ENCODE data around the gene CALHM6.

CALHM6 gene

DNA sequence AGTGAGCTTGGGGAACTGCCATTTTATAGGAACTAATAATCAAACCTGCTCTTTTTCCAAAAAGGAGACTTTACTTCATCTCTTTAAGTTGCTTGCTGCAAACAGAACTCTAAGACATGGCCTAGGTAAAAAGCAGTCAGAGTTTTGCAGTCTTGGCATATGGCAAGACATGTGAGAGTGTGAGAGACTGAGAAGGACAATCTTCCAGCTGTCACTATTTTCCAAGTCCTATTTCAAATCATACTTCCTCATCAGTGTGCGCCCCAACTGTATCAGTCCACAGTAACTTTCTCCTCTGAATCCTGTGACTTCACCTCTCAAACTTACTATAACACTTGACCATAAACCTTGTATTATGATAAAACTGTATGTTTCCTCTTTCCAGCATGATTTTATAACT, 10.4 kb downstream of the CALHM6 start:
- Histone ChIP-seq H3K23ac (ENCODE audit: low read length in 2 of 2) (no peak overlapping the region), H3K4me1 (ENCODE audit: control insufficient read depth, insufficient read depth, low read depth, low read length) (no peaks in the 10 kb centered on the region), H3K27me3 (ENCODE audit: control insufficient read depth in 1 of 2, insufficient read depth in 1 of 2, low read length in 2 of 2) (no peaks in the 10 kb centered on the region), H3K27ac (ENCODE audit: low read length, poor library complexity, severe bottlenecking) (no peak overlapping the region), H3K18ac (ENCODE audit: low read depth in 1 of 2, low read length in 2 of 2) (no peak overlapping the region), H3K36me3 (ENCODE audit: control insufficient read depth in 1 of 2, insufficient read depth in 2 of 2, low read depth in 1 of 2, low read length in 2 of 2) (no peaks in the 10 kb centered on the region), H4K8ac (ENCODE audit: low read length) (no peak overlapping the region), H3K9ac (ENCODE audit: low read length) (no peak overlapping the region), H2AFZ (ENCODE audit: low read depth, low read length) (no peak overlapping the region), H3K4ac (ENCODE audit: low read depth in 1 of 2, low read length in 2 of 2) (no peak overlapping the region), H3K4me3 (ENCODE audit: insufficient read depth in 1 of 2, low read depth in 1 of 2, low read length in 2 of 2) (no peak overlapping the region), H2BK120ac (ENCODE audit: low read depth, low read length) (no peak overlapping the region), H3K79me1 (replicated peaks; ENCODE audit: low read length, poor library complexity, severe bottlenecking) (no peaks in the 10 kb centered on the region), H2BK15ac (ENCODE audit: low read depth, poor library complexity, severe bottlenecking) (no peak overlapping the region), H3K9me3 (ENCODE audit: control insufficient read depth, low read length) (no peaks in the 10 kb centered on the region), H2BK5ac (ENCODE audit: low read depth, low read length, poor library complexity, severe bottlenecking) (no peak overlapping the region), H3K14ac (ENCODE audit: low read length in 2 of 2) (no peak overlapping the region), H2BK12ac (ENCODE audit: low read length in 2 of 2) (no peak overlapping the region), H2AK5ac (ENCODE audit: low read length, severe bottlenecking) (no peak overlapping the region), H4K91ac (ENCODE audit: low read length) (no peak overlapping the region), H3K4me2 (ENCODE audit: low read length, poor library complexity, severe bottlenecking) (no peak overlapping the region)
- 86% methylated on average over 1 of the region's 1 CpG for WGBS
- no peak for DNase-seq

DNA sequence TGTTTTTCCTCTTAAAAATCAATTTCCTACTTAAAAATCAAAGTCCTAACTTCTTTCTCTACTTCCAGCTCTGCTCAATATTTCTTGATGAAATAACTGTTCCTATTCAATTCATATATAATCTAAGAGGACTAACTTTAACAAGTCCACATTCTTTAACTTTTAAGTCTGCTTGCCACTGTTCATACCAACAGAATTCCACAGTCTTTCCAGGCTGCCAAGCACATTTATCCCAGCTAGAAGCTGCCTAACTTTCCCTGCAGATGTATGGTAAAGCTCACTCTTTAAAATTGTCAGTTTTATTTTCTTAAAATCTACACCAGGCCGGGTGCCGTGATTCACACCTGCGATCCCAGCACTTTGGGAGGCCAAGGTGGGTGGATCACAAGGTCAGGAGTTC, 11.5 kb downstream of the CALHM6 start:
- no peak overlapping the region for H3K23ac ChIP-seq (ENCODE audit: low read length in 2 of 2)
- no peak overlapping the region for H2BK120ac ChIP-seq (ENCODE audit: low read depth, low read length)
- H2AFZ ChIP-seq (ENCODE audit: low read depth, low read length) = no peak overlapping the region
- H3K18ac ChIP-seq (ENCODE audit: low read depth in 1 of 2, low read length in 2 of 2) = no peak overlapping the region
- no peaks in the 10 kb centered on the region for H3K9me3 ChIP-seq (ENCODE audit: control insufficient read depth, low read length)
- no peak overlapping the region for H2BK12ac ChIP-seq (ENCODE audit: low read length in 2 of 2)
- no peak overlapping the region for H2BK5ac ChIP-seq (ENCODE audit: low read depth, low read length, poor library complexity, severe bottlenecking)
- DNase-seq = no peak
- no peaks in the 10 kb centered on the region for H3K4me1 ChIP-seq (ENCODE audit: control insufficient read depth, insufficient read depth, low read depth, low read length)
- H3K4ac ChIP-seq (ENCODE audit: low read depth in 1 of 2, low read length in 2 of 2) = no peak overlapping the region
- no peaks in the 10 kb centered on the region for H3K36me3 ChIP-seq (ENCODE audit: control insufficient read depth in 1 of 2, insufficient read depth in 2 of 2, low read depth in 1 of 2, low read length in 2 of 2)
- H3K79me1 ChIP-seq (replicated peaks; ENCODE audit: low read length, poor library complexity, severe bottlenecking) = no peaks in the 10 kb centered on the region
- no peak overlapping the region for H2AK5ac ChIP-seq (ENCODE audit: low read length, severe bottlenecking)
- H4K91ac ChIP-seq (ENCODE audit: low read length) = no peak overlapping the region
- no peak overlapping the region for H3K27ac ChIP-seq (ENCODE audit: low read length, poor library complexity, severe bottlenecking)
- H2BK15ac ChIP-seq (ENCODE audit: low read depth, poor library complexity, severe bottlenecking) = no peak overlapping the region
- no peak overlapping the region for H3K4me3 ChIP-seq (ENCODE audit: insufficient read depth in 1 of 2, low read depth in 1 of 2, low read length in 2 of 2)
- no peak overlapping the region for H3K14ac ChIP-seq (ENCODE audit: low read length in 2 of 2)
- H4K8ac ChIP-seq (ENCODE audit: low read length) = no peak overlapping the region
- no peak overlapping the region for H3K4me2 ChIP-seq (ENCODE audit: low read length, poor library complexity, severe bottlenecking)
- no peak overlapping the region for H3K9ac ChIP-seq (ENCODE audit: low read length)
- WGBS = 92% methylated on average over 3 of the region's 3 CpGs
- H3K27me3 ChIP-seq (ENCODE audit: control insufficient read depth in 1 of 2, insufficient read depth in 1 of 2, low read length in 2 of 2) = no peaks in the 10 kb centered on the region

DNA sequence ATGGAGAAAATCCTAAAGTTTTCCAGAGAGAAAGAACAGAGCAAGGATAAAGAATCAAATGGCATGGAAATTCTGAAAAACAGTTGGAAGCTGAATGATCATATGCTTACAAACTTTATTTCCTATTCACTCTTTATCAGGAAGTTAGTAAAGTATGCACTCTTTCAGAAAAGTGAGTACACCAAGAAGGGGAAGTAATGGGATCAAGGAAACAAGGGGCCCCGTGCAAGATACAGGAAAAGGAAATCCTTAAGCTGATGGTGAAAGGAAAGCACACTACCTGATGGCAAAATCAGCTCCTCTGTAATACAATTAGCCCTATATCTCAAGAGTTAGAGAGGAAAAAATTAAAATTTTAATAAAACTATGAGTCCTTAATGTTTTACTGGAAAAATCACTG, 14.0 kb downstream of the CALHM6 start:
- no peak overlapping the region for H3K4ac ChIP-seq (ENCODE audit: low read depth in 1 of 2, low read length in 2 of 2)
- H3K4me2 ChIP-seq (ENCODE audit: low read length, poor library complexity, severe bottlenecking) = no peak overlapping the region
- H3K79me1 ChIP-seq (replicated peaks; ENCODE audit: low read length, poor library complexity, severe bottlenecking) = no peaks in the 10 kb centered on the region
- no peak overlapping the region for H4K91ac ChIP-seq (ENCODE audit: low read length)
- no peak overlapping the region for H2BK5ac ChIP-seq (ENCODE audit: low read depth, low read length, poor library complexity, severe bottlenecking)
- no peak overlapping the region for H3K23ac ChIP-seq (ENCODE audit: low read length in 2 of 2)
- no peak overlapping the region for H2AFZ ChIP-seq (ENCODE audit: low read depth, low read length)
- no peaks in the 10 kb centered on the region for H3K36me3 ChIP-seq (ENCODE audit: control insufficient read depth in 1 of 2, insufficient read depth in 2 of 2, low read depth in 1 of 2, low read length in 2 of 2)
- no peak overlapping the region for H3K9ac ChIP-seq (ENCODE audit: low read length)
- H3K4me3 ChIP-seq (ENCODE audit: insufficient read depth in 1 of 2, low read depth in 1 of 2, low read length in 2 of 2) = no peak overlapping the region
- no peak overlapping the region for H3K14ac ChIP-seq (ENCODE audit: low read length in 2 of 2)
- no peaks in the 10 kb centered on the region for H3K4me1 ChIP-seq (ENCODE audit: control insufficient read depth, insufficient read depth, low read depth, low read length)
- H2BK15ac ChIP-seq (ENCODE audit: low read depth, poor library complexity, severe bottlenecking) = no peak overlapping the region
- H2AK5ac ChIP-seq (ENCODE audit: low read length, severe bottlenecking) = no peak overlapping the region
- no peak overlapping the region for H3K18ac ChIP-seq (ENCODE audit: low read depth in 1 of 2, low read length in 2 of 2)
- no peak overlapping the region for H2BK120ac ChIP-seq (ENCODE audit: low read depth, low read length)
- no peaks in the 10 kb centered on the region for H3K9me3 ChIP-seq (ENCODE audit: control insufficient read depth, low read length)
- no peak overlapping the region for H4K8ac ChIP-seq (ENCODE audit: low read length)
- no peak for DNase-seq
- 100% methylated on average over 1 of the region's 1 CpG for WGBS
- H3K27me3 ChIP-seq (ENCODE audit: control insufficient read depth in 1 of 2, insufficient read depth in 1 of 2, low read length in 2 of 2) = no peaks in the 10 kb centered on the region
- no peak overlapping the region for H3K27ac ChIP-seq (ENCODE audit: low read length, poor library complexity, severe bottlenecking)
- no peak overlapping the region for H2BK12ac ChIP-seq (ENCODE audit: low read length in 2 of 2)

GRCh38 chr6:116476002-116476678, 15.0 kb downstream of the CALHM6 start:
- H4K91ac ChIP-seq (ENCODE audit: low read length) = no peak overlapping the region
- H3K4me1 ChIP-seq (ENCODE audit: control insufficient read depth, insufficient read depth, low read depth, low read length) = no peaks in the 10 kb centered on the region
- H3K27me3 ChIP-seq (ENCODE audit: control insufficient read depth in 1 of 2, insufficient read depth in 1 of 2, low read length in 2 of 2) = no peaks in the 10 kb centered on the region
- no peak overlapping the region for H3K14ac ChIP-seq (ENCODE audit: low read length in 2 of 2)
- H3K4me2 ChIP-seq (ENCODE audit: low read length, poor library complexity, severe bottlenecking) = peak overlapping the region; percentile 22
- H3K9me3 ChIP-seq (ENCODE audit: control insufficient read depth, low read length) = no peaks in the 10 kb centered on the region
- H3K23ac ChIP-seq (ENCODE audit: low read length in 2 of 2) = no peak overlapping the region
- H2AK5ac ChIP-seq (ENCODE audit: low read length, severe bottlenecking) = no peak overlapping the region
- no peaks in the 10 kb centered on the region for H3K36me3 ChIP-seq (ENCODE audit: control insufficient read depth in 1 of 2, insufficient read depth in 2 of 2, low read depth in 1 of 2, low read length in 2 of 2)
- no peaks in the 10 kb centered on the region for H3K79me1 ChIP-seq (replicated peaks; ENCODE audit: low read length, poor library complexity, severe bottlenecking)
- H2BK5ac ChIP-seq (ENCODE audit: low read depth, low read length, poor library complexity, severe bottlenecking) = no peak overlapping the region
- H4K8ac ChIP-seq (ENCODE audit: low read length) = no peak overlapping the region
- H3K4ac ChIP-seq (ENCODE audit: low read depth in 1 of 2, low read length in 2 of 2) = no peak overlapping the region
- no peak overlapping the region for H3K9ac ChIP-seq (ENCODE audit: low read length)
- H3K18ac ChIP-seq (ENCODE audit: low read depth in 1 of 2, low read length in 2 of 2) = no peak overlapping the region
- peak overlapping the region; percentile 72 for H3K27ac ChIP-seq (ENCODE audit: low read length, poor library complexity, severe bottlenecking)
- no peak overlapping the region for H2BK12ac ChIP-seq (ENCODE audit: low read length in 2 of 2)
- no peak overlapping the region for H2BK120ac ChIP-seq (ENCODE audit: low read depth, low read length)
- 100% methylated on average over 1 of the region's 5 CpGs for WGBS
- H3K4me3 ChIP-seq (ENCODE audit: insufficient read depth in 1 of 2, low read depth in 1 of 2, low read length in 2 of 2) = no peak overlapping the region
- no peak overlapping the region for H2AFZ ChIP-seq (ENCODE audit: low read depth, low read length)
- H2BK15ac ChIP-seq (ENCODE audit: low read depth, poor library complexity, severe bottlenecking) = no peak overlapping the region
- no peak for DNase-seq
